Stomach smooth muscle (tissue), 2 donors: ENCODE measurements around the gene GLIS2.

Source experiments
- H3K27ac ChIP-seq: one replicate; pipeline ENCODE4 v1.7.0; 2013; ENCODE audit warnings: mild to moderate bottlenecking, low read length, inconsistent platforms
- H3K27me3 ChIP-seq, 2 donors: one replicate each; pipeline ENCODE4 v1.7.0; 2013; ENCODE audit warnings: low read length in 2 of 2; ENCODE audit not compliant: insufficient read depth in 2 of 2, control insufficient read depth in 1 of 2
- H3K36me3 ChIP-seq, 2 donors: one replicate each; pipeline ENCODE4 v1.7.0; 2013; ENCODE audit warnings: low read length in 2 of 2; ENCODE audit not compliant: control insufficient read depth in 2 of 2, insufficient read depth in 2 of 2
- H3K4me1 ChIP-seq: one replicate; pipeline ENCODE4 v1.7.0; 2013; ENCODE audit warnings: low read length; ENCODE audit not compliant: control insufficient read depth, insufficient read depth
- H3K4me3 ChIP-seq, 2 donors: one replicate each; pipeline ENCODE4 v1.7.0; 2013; ENCODE audit warnings: low read length in 2 of 2
- H3K9ac ChIP-seq, 2 donors: one replicate each; pipeline ENCODE4 v1.7.0; 2013; ENCODE audit warnings: low read length in 2 of 2, mild to moderate bottlenecking in 1 of 2
- H3K9me3 ChIP-seq, 2 donors: one replicate each; pipeline ENCODE4 v1.7.0; 2013; ENCODE audit warnings: low read length in 2 of 2; ENCODE audit not compliant: control insufficient read depth in 2 of 2
- donor health status: healthy.
- donor health status: Pancreatic carcinoma.

The GLIS2 gene

GRCh38 chr16:4385789-4386450, 70.1 kb downstream of the GLIS2 start:
- Histone ChIP-seq H3K9ac (no peak overlapping the region), H3K27ac (no peak overlapping the region), H3K4me3 (no peak overlapping the region), H3K36me3 (peaks cover 0 to 16% of the 10 kb centered on the region in 2 donors), H3K27me3 (no peaks in the 10 kb centered on the region), H3K4me1 (peaks cover 13% of the 10 kb centered on the region), H3K9me3 (no peaks in the 10 kb centered on the region)

- H3K27me3 ChIP-seq = no peaks in the 10 kb centered on the region
- H3K27ac ChIP-seq = no peak overlapping the region
- H3K9ac ChIP-seq = no peak overlapping the region
- no peak overlapping the region for H3K4me3 ChIP-seq
- H3K9me3 ChIP-seq = no peaks in the 10 kb centered on the region
- peaks cover 0 to 14% of the 10 kb centered on the region in 2 donors for H3K36me3 ChIP-seq
- peaks cover 13% of the 10 kb centered on the region for H3K4me1 ChIP-seq
These were observed 70.6 kb downstream of the GLIS2 start for GRCh38 chr16:4386451-4386805.

- Histone ChIP-seq H3K9ac (no peak overlapping the region), H3K36me3 (peaks cover 0 to 10% of the 10 kb centered on the region in 2 donors), H3K4me1 (peaks cover 13% of the 10 kb centered on the region), H3K27ac (no peak overlapping the region), H3K9me3 (no peaks in the 10 kb centered on the region), H3K27me3 (no peaks in the 10 kb centered on the region), H3K4me3 (no peak overlapping the region)
These were observed 71.2 kb downstream of the GLIS2 start for GRCh38 chr16:4386951-4387565.

GRCh38 chr16:4387781-4388180, 71.9 kb downstream of the GLIS2 start:
- peaks cover 18% of the 10 kb centered on the region for H3K4me1 ChIP-seq

GRCh38 chr16:4388271-4389021, 72.6 kb downstream of the GLIS2 start:
- H3K27ac ChIP-seq = no peak overlapping the region
- no peak overlapping the region for H3K9ac ChIP-seq

More at GRCh38 chr16:4387781-4388180, 71.9 kb downstream of the GLIS2 start:
- Histone ChIP-seq H3K9ac (no peak overlapping the region), H3K27me3 (no peaks in the 10 kb centered on the region), H3K27ac (no peak overlapping the region), H3K4me3 (no peak overlapping the region), H3K36me3 (peaks cover 0 to 8% of the 10 kb centered on the region in 2 donors), H3K9me3 (no peaks in the 10 kb centered on the region)

More at GRCh38 chr16:4388271-4389021, 72.6 kb downstream of the GLIS2 start:
- Histone ChIP-seq H3K9me3 (no peaks in the 10 kb centered on the region), H3K4me1 (peaks cover 25% of the 10 kb centered on the region), H3K36me3 (peaks cover 0 to 8% of the 10 kb centered on the region in 2 donors), H3K4me3 (no peak overlapping the region), H3K27me3 (no peaks in the 10 kb centered on the region)
